ENCODE results near the gene SPATS2. TPM values are rescaled to one million over a fixed set of nuclear protein-coding genes. Genes with fewer than 3 reads are reported as not detected.
"Not testable (repeated sequence)": the region's sequence is repeated elsewhere in the genome, so short reads cannot be mapped to it uniquely, and the experiment has no call there.

SPATS2 gene
- total RNA-seq, 1 donor from 2014 or later: 12.3 TPM

- no peak for DNase-seq (ENCODE audit: low spot score)
Measured at GRCh38 chr12:49512546-49512945, 145.3 kb downstream of the SPATS2 start.

GRCh38 chr12:49515266-49515665, 148.0 kb downstream of the SPATS2 start:
- DNase-seq (ENCODE audit: low spot score): no peak

- peak; percentile 24 for DNase-seq (ENCODE audit: low spot score)
Measured at GRCh38 chr12:49518914-49519573, 151.8 kb downstream of the SPATS2 start.

GRCh38 chr12:49519574-49519936, 152.3 kb downstream of the SPATS2 start:
- no peak for DNase-seq (ENCODE audit: low spot score)

GRCh38 chr12:49521389-49521788, 154.1 kb downstream of the SPATS2 start:
- DNase-seq (ENCODE audit: low spot score): no peak

GRCh38 chr12:49524660-49525324, 157.5 kb downstream of the SPATS2 start:
- DNase-seq (ENCODE audit: low spot score): no peak

- DNase-seq (ENCODE audit: low spot score): no peak
Measured at GRCh38 chr12:49525942-49526341, 158.7 kb downstream of the SPATS2 start.

GRCh38 chr12:49527361-49528130, 160.3 kb downstream of the SPATS2 start:
- DNase-seq (ENCODE audit: low spot score): no peak

- DNase-seq (ENCODE audit: low spot score): no peak
Measured at GRCh38 chr12:49529414-49529813, 162.2 kb downstream of the SPATS2 start.

- no peak for DNase-seq (ENCODE audit: low spot score)
Measured at GRCh38 chr12:49531745-49532144, 164.5 kb downstream of the SPATS2 start.

- DNase-seq (ENCODE audit: low spot score): no peak
Measured at GRCh38 chr12:49533331-49533730, 166.1 kb downstream of the SPATS2 start.

GRCh38 chr12:49534122-49534521, 166.9 kb downstream of the SPATS2 start:
- not testable (repeated sequence) for DNase-seq (ENCODE audit: low spot score)

- no peak for DNase-seq (ENCODE audit: low spot score)
Measured at GRCh38 chr12:49534731-49535278, 167.5 kb downstream of the SPATS2 start.

- DNase-seq (ENCODE audit: low spot score): no peak
Measured at GRCh38 chr12:49535921-49536525, 168.8 kb downstream of the SPATS2 start.

- DNase-seq (ENCODE audit: low spot score): no peak
Measured at GRCh38 chr12:49536526-49537071, 169.3 kb downstream of the SPATS2 start.

GRCh38 chr12:49537231-49537751, 170.0 kb downstream of the SPATS2 start:
- no peak for DNase-seq (ENCODE audit: low spot score)

GRCh38 chr12:49537752-49538509, 170.7 kb downstream of the SPATS2 start:
- DNase-seq (ENCODE audit: low spot score): no peak

- DNase-seq (ENCODE audit: low spot score): peak; percentile 76
Measured at GRCh38 chr12:49538510-49539403, 171.5 kb downstream of the SPATS2 start, which contains the start of gene KCNH3. KCNH3 (plus strand) TSS chr12:49539030; CDS start chr12:49539417, 387 bp downstream.
